Activated effector memory CD4-positive, alpha-beta T cell treated with Interleukin-2 at 50 U/mL for 16 hours (primary cell): Measurements from ENCODE around the gene TNRC6A.
"Not testable (repeated sequence)": the region's sequence is repeated elsewhere in the genome, so short reads cannot be mapped to it uniquely, and the experiment has no call there.

ENCODE experiments used
- DNase-seq: peaks from one replicate; pipeline ENCODE4 v3.0.0-alpha.2; 2020

TNRC6A gene

GRCh38 chr16:24728891-24729242 is 584 bp upstream of the TNRC6A start:
- DNase-seq: no peak

- peak; percentile 8 for DNase-seq
Observed at GRCh38 chr16:24729951-24730815, 732 bp downstream of the TNRC6A start.

GRCh38 chr16:24730914-24731313 is 1.5 kb downstream of the TNRC6A start:
- DNase-seq: no peak

GRCh38 chr16:24731722-24732419 is 2.4 kb downstream of the TNRC6A start:
- DNase-seq: no peak

GRCh38 chr16:24734382-24734781 is 4.9 kb downstream of the TNRC6A start:
- no peak for DNase-seq

- no peak for DNase-seq
Observed at GRCh38 chr16:24736758-24737157, 7.3 kb downstream of the TNRC6A start.

- DNase-seq: no peak
Observed at GRCh38 chr16:24737391-24737871, 8.0 kb downstream of the TNRC6A start.

- no peak for DNase-seq
Observed at GRCh38 chr16:24737916-24738594, 8.6 kb downstream of the TNRC6A start.

- DNase-seq: no peak
Observed at GRCh38 chr16:24738895-24739294, 9.4 kb downstream of the TNRC6A start.

- no peak for DNase-seq
Observed at GRCh38 chr16:24741862-24742261, 12.4 kb downstream of the TNRC6A start.

- not testable (repeated sequence) for DNase-seq
Observed at GRCh38 chr16:24742610-24743009, 13.2 kb downstream of the TNRC6A start.

GRCh38 chr16:24745391-24745790 is 15.9 kb downstream of the TNRC6A start:
- DNase-seq: no peak

GRCh38 chr16:24745791-24746190 is 16.3 kb downstream of the TNRC6A start:
- DNase-seq: no peak

GRCh38 chr16:24747441-24747840 is 18.0 kb downstream of the TNRC6A start:
- DNase-seq: no peak

- DNase-seq: no peak
Observed at GRCh38 chr16:24748242-24748641, 18.8 kb downstream of the TNRC6A start.

- no peak for DNase-seq
Observed at GRCh38 chr16:24749310-24749709, 19.9 kb downstream of the TNRC6A start.

GRCh38 chr16:24749872-24750271 is 20.4 kb downstream of the TNRC6A start:
- DNase-seq: not testable (repeated sequence)

- no peak for DNase-seq
Observed at GRCh38 chr16:24753000-24753399, 23.5 kb downstream of the TNRC6A start.

- no peak for DNase-seq
Observed at GRCh38 chr16:24753437-24753836, 24.0 kb downstream of the TNRC6A start.

- no peak for DNase-seq
Observed at GRCh38 chr16:24754543-24754942, 25.1 kb downstream of the TNRC6A start.

- DNase-seq: no peak
Observed at GRCh38 chr16:24755201-24755874, 25.9 kb downstream of the TNRC6A start.

GRCh38 chr16:24758373-24758772 is 28.9 kb downstream of the TNRC6A start:
- DNase-seq: no peak

GRCh38 chr16:24759006-24759405 is 29.6 kb downstream of the TNRC6A start:
- DNase-seq: no peak
